Body of pancreas (tissue), 4 donors: Measurements from ENCODE around the gene WDR7.

Source experiments
- CTCF ChIP-seq, 7 experiments: fragments of 450-650 bp in 4 of 7; fragments of 200-600 bp in 3 of 7; sonication (generic) in 3 of 7; IDR thresholded peaks; one replicate each; pipeline ENCODE4 v1.5.1; 2016 to 2019; ENCODE audit warnings: antibody characterized with exemption in 7 of 7
- POLR2A ChIP-seq, 3 donors: fragments of 450-650 bp; IDR thresholded peaks; one replicate each; pipeline ENCODE4 v1.6.1; 2016; ENCODE audit warnings: antibody characterized with exemption in 3 of 3, mild to moderate bottlenecking in 2 of 3

- TF ChIP-seq CTCF (IDR thresholded peaks at IDR 0.05) (no peak), POLR2A (IDR thresholded peaks at IDR 0.05) (no peak)
These were observed 33.1 kb downstream of the WDR7 start for GRCh38 chr18:56684277-56684676.
